ENCODE results near the gene ZBTB38. TPM values are rescaled to one million over a fixed set of nuclear protein-coding genes. Genes with fewer than 3 reads are reported as not detected.

The ZBTB38 gene
- total and polyA plus RNA-seq, 2 of the 13 experiments (the other 11 are each of a cell fraction or from before 2014, with no cell fraction given): 26.8 to 51.7 TPM

GRCh38 chr3:141400073-141400971, 32.0 kb downstream of the ZBTB38 start (continued):
- no peak for TF ChIP-seq ZNF7 (CRISPR knock-in tag; IDR thresholded peaks at IDR 0.05)
- TF ChIP-seq NFE2L1 (CRISPR knock-in tag; IDR thresholded peaks at IDR 0.05; ENCODE audit: borderline replicate concordance): no peak
- no peak for TF ChIP-seq MAFF (IDR thresholded peaks at IDR 0.05; ENCODE audit: low read depth, low read length)
- peak; percentile 60 for TF ChIP-seq RAD51 (IDR thresholded peaks at IDR 0.05; ENCODE audit: borderline replicate concordance)
- no peak; the same call in 1 of the 2 replicates for TF ChIP-seq POGZ (CRISPR knock-in tag; IDR thresholded peaks at IDR 0.05)
- TF ChIP-seq ZNF230 (CRISPR knock-in tag; IDR thresholded peaks at IDR 0.05): 0 out of 2 replicates have a peak, but pooled peaks have one; percentile 33
- no peak for TF ChIP-seq DZIP1 (CRISPR knock-in tag; IDR thresholded peaks at IDR 0.05)
- peak; percentile 90 for TF ChIP-seq ZNF317 (CRISPR knock-in tag; IDR thresholded peaks at IDR 0.05)
- peak; percentile 53 for TF ChIP-seq PPARG (CRISPR knock-in tag; conservative IDR thresholded peaks at IDR 0.05)
- no peak for TF ChIP-seq IRF9 (CRISPR knock-in tag; IDR thresholded peaks at IDR 0.05; ENCODE audit: borderline replicate concordance)
- TF ChIP-seq CHD2 (IDR thresholded peaks at IDR 0.05; ENCODE audit: low read depth, low read length): no peak
- TF ChIP-seq EP300 (IDR thresholded peaks at IDR 0.05; ENCODE audit: low read depth in 2 of 2, low read length in 2 of 2): peak in 1 of 2 experiments; percentile 83; a peak in 2 of 4 replicates
- TF ChIP-seq EP300 (CRISPR knock-in tag; IDR thresholded peaks at IDR 0.05; ENCODE audit: borderline replicate concordance): peak; percentile 41; the same call in 1 of the 2 replicates
- no peak for TF ChIP-seq TRIM22 (IDR thresholded peaks at IDR 0.05)
- TF ChIP-seq ZNF326 (CRISPR knock-in tag; IDR thresholded peaks at IDR 0.05; ENCODE audit: borderline replicate concordance): no peak
- TF ChIP-seq ZMYM3 (CRISPR knock-in tag; IDR thresholded peaks at IDR 0.05): peak; percentile 26; the same call in 1 of the 2 replicates
- TF ChIP-seq KAT8 (CRISPR knock-in tag; IDR thresholded peaks at IDR 0.05): peak; percentile 69
- no peak for TF ChIP-seq ZBTB49 (CRISPR knock-in tag; IDR thresholded peaks at IDR 0.05; ENCODE audit: borderline replicate concordance)
- no peak for TF ChIP-seq SMARCE1 (IDR thresholded peaks at IDR 0.05; ENCODE audit: borderline replicate concordance)

Measured in HepG2 (cell line).